HepG2 (cell line): ENCODE data around the gene TMEM132D.

Experiments
- CTCF ChIP-seq: sonication (generic); formaldehyde crosslinking; IDR thresholded peaks from 2 replicates; pipeline ENCODE4 v1.5.0; 2020; ENCODE audit warnings: mild to moderate bottlenecking, missing genetic modification reagents, moderate library complexity
- HCFC1 ChIP-seq: fragments of 150-350 bp; IDR thresholded peaks from 2 replicates; pipeline ENCODE4 v1.6.1; 2014; ENCODE audit warnings: low read depth, low read length
- KDM2A ChIP-seq: sonication (generic); formaldehyde crosslinking; IDR thresholded peaks from 2 replicates; pipeline ENCODE4 v1.4.0; 2020; ENCODE audit warnings: low read depth, missing genetic modification reagents, borderline replicate concordance
- KDM4B ChIP-seq: sonication (generic); formaldehyde crosslinking; IDR thresholded peaks from 2 replicates; pipeline ENCODE4 v1.4.0; 2020; ENCODE audit warnings: missing genetic modification reagents
- MTA1 ChIP-seq: sonication (generic); formaldehyde crosslinking; IDR thresholded peaks from 2 replicates; pipeline ENCODE4 v1.4.0; 2020; ENCODE audit warnings: missing genetic modification reagents, mild to moderate bottlenecking, borderline replicate concordance
- POLR2AphosphoS5 ChIP-seq: IDR thresholded peaks from 2 replicates; pipeline ENCODE4 v1.6.1; 2012; ENCODE audit warnings: low read depth, low read length
- PRDM15 ChIP-seq: sonication (generic); formaldehyde crosslinking; IDR thresholded peaks from 2 replicates; pipeline ENCODE4 v1.4.0; 2020; ENCODE audit warnings: missing genetic modification reagents
- RAD51 ChIP-seq: fragments of 450-650 bp; IDR thresholded peaks from 2 replicates; pipeline ENCODE4 v1.6.1; 2016; ENCODE audit warnings: borderline replicate concordance
- RORA ChIP-seq: sonication (generic); formaldehyde crosslinking; IDR thresholded peaks from 2 replicates; pipeline ENCODE4 v1.5.0; 2020; ENCODE audit warnings: mild to moderate bottlenecking, missing genetic modification reagents, moderate library complexity
- TBL1XR1 ChIP-seq: fragments of 150-350 bp; IDR thresholded peaks from 2 replicates; pipeline ENCODE4 v1.6.1; 2014; ENCODE audit warnings: borderline replicate concordance, low read length; ENCODE audit not compliant: partially characterized antibody
- THAP7 ChIP-seq: sonication (generic); formaldehyde crosslinking; IDR thresholded peaks from 2 replicates; pipeline ENCODE4 v1.8.1; 2023; ENCODE audit warnings: mild to moderate bottlenecking, missing genetic modification reagents
- TP53 ChIP-seq: sonication (generic); formaldehyde crosslinking; conservative IDR thresholded peaks from 2 replicates; pipeline ENCODE4 v1.4.0; 2020; ENCODE audit warnings: missing genetic modification reagents
- ZNF513 ChIP-seq: sonication (generic); formaldehyde crosslinking; conservative IDR thresholded peaks from 2 replicates; pipeline ENCODE4 v1.5.0; 2020; ENCODE audit warnings: missing genetic modification reagents

GRCh38 chr12:129257524-129257923 is 646.3 kb downstream of the TMEM132D start:
- TF ChIP-seq TBL1XR1 (no peak), TP53 (CRISPR knock-in tag) (no peak), THAP7 (no peak), RAD51 (no peak), POLR2AphosphoS5 (no peak), KDM4B (CRISPR knock-in tag) (no peak), KDM2A (CRISPR knock-in tag) (no peak), CTCF (CRISPR knock-in tag) (no peak), RORA (no peak), MTA1 (CRISPR knock-in tag) (no peak), ZNF513 (CRISPR knock-in tag) (no peak), PRDM15 (CRISPR knock-in tag) (no peak), HCFC1 (no peak)
